GM19467 (cell line): Measurements from ENCODE around the gene GP1BA.

ENCODE experiments used
- ATAC-seq: cut with Tn5 transposase; IDR thresholded peaks from one replicate; pipeline ENCODE4 v1.9.1; 2021; ENCODE audit warnings: mild to moderate bottlenecking, moderate library complexity; ENCODE audit not compliant: unreplicated experiment

The GP1BA gene

DNA sequence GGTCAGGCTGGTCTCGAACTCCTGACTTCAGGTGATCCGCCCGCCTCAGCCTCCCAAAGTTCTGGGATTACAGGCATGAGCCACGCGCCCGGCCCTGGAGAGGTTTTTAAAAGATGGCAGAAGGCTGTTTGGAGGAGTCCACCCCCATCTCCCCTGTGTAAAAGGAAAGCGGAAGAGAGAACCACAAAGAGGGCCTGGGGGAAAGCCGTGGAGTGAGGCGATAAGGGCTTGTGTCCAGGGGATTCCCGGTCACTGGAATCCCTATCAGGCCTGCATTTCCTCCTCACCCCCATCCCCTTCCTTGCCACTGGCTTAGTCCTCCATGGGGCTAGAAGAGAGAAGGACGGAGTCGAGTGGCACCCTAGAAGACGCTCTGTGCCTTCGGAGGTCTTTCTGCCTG lies at the start of gene GP1BA:
GP1BA (plus strand) TSS at position 315 of the 400 bp plus-strand sequence. CDS start 328 bp downstream, outside the sequence.
- ATAC-seq: no peak

DNA sequence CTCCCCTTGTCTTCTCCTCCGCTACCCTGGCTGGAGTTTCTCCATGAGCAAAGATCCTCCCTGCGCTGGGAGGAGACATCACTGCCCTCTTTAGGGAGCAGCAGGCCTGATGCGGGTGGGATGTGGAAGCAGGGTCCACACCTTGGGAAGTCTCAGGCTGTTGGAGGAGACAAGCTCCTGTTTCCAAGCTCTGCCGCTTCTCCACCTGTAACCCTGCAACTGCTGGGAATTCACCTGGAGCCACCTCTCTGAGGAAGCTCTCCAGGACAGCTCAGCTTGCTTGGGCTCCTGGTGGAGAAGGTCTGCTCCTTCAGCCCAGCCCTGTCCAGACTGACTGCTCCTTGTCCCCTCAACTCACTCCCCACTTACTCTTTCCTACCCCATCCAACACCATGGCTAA lies 47.6 kb upstream of the GP1BA start:
- ATAC-seq: no peak

DNA sequence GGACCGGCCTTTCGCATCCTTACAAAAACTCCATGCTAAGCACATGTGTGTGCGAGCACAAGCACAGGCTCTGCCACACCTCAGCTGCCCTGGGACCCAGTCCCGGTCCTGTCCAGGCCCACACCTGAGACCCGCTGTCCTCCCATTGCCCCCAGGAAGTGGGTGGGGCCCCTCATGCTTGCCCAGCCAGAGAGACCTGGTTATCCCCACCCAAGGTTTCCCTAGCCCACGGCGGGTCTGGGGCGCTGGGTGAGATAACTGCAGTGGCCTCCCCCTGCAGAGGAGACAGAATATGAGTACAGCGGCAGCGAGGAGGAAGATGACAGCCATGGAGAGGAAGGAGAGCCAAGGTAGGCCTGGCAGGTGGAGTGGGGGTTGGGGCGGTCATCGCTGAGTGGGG lies 45.2 kb upstream of the GP1BA start:
- ATAC-seq: no peak

DNA sequence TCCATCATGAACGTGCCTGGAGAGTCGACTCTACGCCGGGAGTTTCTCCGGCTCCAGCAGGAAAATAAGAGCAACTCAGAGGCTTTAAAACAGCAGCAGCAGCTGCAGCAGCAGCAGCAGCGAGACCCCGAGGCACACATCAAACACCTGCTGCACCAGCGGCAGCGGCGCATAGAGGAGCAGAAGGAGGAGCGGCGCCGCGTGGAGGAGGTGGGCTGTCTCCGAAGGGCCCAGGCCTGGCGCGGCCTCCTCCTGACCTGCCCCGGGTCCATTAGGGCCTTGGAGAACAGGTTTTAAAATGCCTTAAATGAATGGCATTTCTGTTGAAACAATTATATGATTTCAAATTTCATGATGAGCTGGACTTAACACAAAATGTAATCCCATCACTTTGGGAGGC lies 44.5 kb upstream of the GP1BA start:
- ATAC-seq: no peak

DNA sequence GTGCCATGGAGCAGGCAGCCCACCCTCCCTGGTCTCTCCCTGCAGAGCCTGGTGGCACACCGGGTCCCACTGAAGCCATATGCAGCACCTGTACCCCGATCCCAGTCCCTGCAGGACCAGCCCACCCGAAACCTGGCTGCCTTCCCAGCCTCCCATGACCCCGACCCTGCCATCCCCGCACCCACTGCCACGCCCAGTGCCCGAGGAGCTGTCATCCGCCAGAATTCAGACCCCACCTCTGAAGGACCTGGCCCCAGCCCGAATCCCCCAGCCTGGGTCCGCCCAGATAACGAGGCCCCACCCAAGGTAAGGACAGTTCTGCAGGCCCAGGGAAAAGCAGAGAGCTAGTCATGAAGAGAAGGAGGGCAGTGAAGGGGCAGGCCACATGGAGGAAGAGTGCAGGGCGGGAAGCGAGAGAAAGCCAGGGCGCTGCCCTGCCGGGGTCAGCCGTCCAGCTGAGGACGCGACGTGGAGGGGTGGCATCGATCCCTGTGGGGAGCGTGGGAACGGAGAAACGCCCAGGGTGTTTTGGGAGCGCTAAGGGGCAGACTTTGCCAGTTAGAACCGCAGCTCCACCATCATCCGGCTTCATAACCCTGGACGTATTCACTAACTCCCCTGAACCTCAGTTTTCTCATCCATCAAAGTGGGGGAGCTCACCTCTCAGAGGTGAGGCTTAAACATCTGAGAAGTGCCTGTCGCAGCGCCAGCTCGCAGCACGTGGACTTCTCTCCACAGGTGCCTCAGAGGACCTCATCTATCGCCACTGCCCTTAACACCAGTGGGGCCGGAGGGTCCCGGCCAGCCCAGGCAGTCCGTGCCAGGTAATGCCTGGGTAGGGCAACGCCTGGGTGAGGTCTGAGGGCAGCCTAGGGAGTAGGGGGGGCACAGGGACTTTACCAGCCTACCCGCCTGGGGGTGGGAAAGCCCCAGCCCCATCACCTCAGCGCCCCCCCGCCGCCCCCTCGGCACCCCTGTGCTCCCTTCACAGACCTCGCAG lies 40.4 kb upstream of the GP1BA start:
- ATAC-seq: no peak

DNA sequence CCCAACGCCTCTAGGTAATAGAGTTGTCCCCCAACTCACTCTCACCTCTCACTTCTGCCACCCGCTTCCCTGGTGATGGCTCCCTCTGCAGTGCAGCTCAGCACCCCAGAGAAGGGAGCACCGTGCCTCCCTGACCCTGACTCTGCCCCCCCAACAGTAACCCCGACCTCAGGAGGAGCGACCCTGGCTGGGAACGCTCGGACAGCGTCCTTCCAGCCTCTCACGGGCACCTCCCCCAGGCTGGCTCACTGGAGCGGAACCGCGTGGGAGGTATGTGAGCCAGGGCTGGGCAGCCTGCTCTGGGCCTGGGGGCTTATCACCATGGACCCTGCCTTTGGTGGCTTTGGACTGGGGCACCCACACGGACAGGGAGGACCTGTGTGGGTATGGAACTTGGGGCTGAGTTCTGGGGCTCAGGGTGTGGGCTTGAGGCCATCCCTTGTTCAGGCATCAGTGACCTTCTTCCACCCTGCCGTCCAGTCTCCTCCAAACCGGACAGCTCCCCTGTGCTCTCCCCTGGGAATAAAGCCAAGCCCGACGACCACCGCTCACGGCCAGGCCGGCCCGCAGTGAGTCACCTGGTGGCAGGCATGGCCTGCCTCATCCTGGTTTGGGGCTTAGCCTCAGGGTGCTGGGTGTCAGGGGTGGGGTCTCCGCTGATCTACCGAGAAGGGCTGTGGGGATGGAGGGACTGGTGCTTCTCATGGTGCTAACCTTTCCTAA lies 39.4 kb upstream of the GP1BA start:
- no peak for ATAC-seq

DNA sequence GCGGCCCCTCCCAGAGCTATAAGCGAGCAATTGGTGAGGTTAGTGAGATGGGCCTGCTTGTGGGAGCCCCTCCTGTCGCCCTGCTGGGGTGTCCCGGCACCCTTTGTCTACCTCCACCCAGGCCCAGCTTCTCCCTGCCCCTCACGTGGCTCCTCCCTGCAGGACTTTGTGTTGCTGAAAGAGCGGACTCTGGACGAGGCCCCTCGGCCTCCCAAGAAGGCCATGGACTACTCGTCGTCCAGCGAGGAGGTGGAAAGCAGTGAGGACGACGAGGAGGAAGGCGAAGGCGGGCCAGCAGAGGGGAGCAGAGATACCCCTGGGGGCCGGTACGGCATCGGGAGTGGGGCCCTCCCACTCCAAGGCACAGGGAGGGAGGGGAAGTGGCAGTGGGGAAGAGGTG lies 38.8 kb upstream of the GP1BA start:
- no peak for ATAC-seq

DNA sequence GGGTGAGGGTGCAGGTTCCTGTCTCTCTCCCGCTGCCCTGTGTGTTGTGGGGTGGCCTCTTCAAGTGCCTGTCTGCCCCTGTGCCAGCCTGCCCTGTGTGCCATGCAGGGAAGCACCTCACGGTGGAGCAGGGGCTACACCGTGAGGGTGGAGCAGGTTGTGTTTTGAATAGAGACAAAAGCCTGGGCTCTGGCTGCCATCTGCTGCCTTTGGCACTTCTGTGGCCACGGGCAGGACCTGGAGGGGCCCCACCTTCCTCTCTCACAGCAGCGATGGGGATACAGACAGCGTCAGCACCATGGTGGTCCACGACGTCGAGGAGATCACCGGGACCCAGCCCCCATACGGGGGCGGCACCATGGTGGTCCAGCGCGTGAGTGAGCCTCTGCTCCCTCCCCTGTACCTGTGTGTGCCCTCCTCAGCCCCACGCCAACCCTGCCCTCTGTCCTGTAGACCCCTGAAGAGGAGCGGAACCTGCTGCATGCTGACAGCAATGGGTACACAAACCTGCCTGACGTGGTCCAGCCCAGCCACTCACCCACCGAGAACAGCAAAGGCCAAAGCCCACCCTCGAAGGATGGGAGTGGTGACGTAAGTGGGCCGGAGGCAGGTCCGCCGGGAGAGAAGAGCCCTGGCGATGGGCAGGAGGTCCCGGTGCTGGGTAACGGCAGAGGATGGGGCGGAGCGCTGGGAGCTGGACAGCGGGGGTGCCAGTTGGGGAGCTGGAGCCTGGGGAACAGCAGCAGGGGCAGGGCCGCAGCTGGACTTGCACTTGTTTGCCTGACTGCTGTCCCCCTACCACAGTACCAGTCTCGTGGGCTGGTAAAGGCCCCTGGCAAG lies 38.1 kb upstream of the GP1BA start:
- no peak for ATAC-seq

DNA sequence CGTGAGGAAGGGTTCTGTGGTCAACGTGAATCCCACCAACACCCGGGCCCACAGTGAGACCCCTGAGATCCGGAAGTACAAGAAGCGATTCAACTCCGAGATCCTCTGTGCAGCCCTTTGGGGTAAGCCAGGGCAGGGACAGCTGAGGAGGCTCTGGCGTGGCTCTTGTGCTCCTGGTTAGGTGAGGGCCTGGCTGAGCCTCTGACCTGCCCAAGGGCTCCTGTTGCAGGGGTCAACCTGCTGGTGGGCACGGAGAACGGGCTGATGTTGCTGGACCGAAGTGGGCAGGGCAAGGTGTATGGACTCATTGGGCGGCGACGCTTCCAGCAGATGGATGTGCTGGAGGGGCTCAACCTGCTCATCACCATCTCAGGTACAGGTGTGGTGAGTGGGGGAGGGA lies 37.0 kb upstream of the GP1BA start:
- no peak for ATAC-seq

DNA sequence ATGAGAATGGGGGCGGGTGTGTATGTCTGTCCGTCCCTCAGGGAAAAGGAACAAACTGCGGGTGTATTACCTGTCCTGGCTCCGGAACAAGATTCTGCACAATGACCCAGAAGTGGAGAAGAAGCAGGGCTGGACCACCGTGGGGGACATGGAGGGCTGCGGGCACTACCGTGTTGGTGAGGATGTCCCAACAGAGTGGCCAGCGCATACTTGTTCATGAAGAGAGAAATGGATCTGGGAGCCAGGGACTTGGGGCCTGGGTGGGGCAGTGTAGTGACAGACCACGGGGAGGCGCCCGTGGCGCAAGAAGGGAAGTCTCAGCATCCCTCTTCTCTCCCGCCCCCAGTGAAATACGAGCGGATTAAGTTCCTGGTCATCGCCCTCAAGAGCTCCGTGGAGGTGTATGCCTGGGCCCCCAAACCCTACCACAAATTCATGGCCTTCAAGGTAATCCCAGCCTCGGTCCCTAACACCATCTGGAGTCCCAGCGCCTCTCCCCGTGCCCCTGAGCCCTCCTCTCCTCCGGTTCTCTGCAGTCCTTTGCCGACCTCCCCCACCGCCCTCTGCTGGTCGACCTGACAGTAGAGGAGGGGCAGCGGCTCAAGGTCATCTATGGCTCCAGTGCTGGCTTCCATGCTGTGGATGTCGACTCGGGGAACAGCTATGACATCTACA lies 36.3 kb upstream of the GP1BA start:
- no peak for ATAC-seq

DNA sequence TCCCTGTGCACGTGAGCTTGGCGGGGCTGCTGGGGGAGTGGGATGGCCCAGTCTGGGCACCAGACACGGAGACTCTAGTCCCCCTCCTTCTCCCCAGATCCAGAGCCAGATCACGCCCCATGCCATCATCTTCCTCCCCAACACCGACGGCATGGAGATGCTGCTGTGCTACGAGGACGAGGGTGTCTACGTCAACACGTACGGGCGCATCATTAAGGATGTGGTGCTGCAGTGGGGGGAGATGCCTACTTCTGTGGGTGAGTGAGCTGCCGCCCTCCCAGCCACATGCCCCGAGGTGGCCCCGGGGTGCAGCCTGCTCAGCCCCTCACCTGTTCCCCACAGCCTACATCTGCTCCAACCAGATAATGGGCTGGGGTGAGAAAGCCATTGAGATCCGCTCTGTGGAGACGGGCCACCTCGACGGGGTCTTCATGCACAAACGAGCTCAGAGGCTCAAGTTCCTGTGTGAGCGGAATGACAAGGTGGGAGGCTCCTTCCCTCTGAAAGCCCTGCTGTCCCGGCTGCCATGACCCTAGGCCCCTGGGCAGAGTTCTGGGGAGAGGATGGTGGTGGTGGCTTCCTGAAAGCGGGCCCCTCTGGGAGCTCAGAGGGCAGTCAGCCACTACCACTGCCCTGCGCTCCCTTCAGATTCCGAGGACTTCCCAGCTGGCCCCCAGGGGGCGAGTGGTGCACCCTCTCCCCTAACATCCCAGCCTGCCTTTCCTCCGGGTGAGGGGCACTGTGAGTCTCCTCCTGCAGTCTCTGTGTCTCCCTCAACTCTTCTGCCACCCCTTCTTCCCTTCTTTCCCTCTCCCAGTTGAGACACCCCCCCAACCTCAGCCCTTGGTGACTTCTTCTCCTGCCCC lies 35.5 kb upstream of the GP1BA start:
- no peak for ATAC-seq

DNA sequence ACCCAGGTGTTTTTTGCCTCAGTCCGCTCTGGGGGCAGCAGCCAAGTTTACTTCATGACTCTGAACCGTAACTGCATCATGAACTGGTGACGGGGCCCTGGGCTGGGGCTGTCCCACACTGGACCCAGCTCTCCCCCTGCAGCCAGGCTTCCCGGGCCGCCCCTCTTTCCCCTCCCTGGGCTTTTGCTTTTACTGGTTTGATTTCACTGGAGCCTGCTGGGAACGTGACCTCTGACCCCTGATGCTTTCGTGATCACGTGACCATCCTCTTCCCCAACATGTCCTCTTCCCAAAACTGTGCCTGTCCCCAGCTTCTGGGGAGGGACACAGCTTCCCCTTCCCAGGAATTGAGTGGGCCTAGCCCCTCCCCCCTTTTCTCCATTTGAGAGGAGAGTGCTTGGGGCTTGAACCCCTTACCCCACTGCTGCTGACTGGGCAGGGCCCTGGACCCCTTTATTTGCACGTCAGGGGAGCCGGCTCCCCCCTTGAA lies 34.8 kb upstream of the GP1BA start:
- ATAC-seq: no peak

DNA sequence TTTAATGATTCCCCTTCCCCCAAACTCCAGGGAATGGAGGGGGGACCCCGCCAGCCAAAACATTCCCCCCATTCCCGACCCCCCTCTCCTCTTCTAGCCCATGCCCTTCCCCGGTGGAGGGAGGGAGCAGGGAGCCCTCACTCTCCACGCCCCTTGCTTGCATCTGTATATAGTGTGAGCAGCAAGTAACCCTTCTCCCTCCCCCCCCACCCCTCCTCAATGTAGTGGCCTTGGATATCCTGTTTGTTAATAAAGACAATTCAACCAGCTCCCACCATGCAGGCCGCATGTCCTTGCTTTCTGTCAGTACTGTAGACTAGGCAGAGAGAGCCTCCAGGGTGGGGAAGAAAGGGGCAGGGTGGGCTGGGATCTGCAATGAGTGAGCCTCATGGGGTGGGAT lies 34.3 kb upstream of the GP1BA start:
- no peak for ATAC-seq

DNA sequence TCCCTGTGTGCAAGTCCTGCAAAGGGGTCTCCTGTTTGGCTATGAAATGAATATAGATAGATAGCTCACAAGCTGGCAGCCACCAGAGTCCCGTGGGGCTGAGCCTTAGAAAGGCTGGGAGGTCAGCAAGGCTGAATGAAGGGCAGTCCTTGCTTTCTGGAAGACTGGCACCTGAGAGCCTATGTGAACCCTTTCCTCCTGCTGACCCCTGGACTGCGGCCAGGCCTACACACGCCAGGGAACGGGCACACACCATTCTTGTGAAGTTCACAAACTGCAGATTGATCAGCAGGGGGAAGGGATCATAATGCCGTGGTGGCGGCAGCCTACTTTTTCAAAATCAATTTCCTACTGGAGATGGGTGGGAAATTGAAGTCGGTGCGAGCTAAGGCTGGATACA lies 33.7 kb upstream of the GP1BA start:
- no peak for ATAC-seq

DNA sequence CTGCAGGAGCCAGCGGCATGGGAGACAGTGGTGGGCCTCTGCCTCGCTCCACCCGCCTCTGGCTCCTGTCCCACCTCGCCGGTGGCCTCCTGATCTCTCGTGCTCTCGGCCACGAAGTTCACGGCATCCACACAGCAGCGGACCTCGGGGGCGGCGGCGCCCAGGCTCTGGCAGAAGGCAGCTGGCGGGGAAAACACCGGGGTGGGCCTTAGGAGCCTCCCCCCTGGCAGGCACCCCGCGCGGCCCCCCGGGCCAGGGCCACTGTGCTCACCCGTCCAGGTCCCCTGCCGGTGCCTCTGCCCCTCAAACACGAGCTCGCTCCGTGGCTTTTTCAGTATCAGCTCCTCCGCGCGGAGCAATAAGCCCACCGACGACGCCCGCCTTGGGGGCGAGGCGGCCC lies 33.1 kb upstream of the GP1BA start:
- ATAC-seq: no peak

DNA sequence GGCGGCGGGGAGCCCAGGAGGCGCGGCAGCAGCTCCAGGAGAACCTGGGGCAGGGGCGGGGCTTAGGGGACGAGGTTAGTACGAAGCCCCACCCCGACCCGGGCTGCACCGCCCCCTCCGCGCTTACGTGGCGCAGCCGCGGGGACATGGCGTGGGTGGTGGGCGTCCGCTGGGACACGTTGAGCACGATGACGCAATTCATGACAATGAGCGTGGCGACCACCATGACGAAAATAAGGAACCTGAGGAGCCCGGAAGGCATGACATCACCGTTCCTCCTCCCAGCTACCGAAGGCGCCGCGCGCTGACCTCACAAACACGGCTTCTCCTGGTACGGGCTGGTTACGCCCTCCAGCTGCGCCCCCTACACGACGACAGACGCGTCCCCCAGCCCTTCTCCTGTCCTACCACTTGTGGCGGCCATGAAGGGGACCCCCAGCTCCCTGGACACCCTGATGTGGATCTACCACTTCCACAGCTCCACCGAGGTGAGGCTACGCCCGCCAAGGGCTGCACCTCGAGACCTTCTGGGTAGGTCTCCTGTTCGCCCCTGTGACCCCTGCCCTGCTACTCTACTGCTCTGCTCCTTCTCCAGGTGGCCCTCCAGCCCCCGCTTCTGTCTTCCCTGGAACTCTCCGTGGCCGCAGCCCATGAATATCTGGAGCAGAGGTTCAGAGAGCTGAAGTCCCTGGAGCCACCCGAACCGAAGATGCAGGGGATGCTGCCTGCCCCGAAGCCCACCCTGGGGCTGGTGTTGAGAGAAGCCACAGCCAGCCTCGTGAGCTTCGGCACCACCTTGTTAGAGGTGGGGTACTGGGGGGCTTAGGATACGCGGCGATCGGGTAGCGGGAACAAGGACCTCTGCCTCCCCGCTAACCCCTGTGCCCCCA lies 32.5 kb upstream of the GP1BA start, which contains the start of gene C17orf107:
C17orf107 (plus strand) TSS at position 196 of the 890 bp plus-strand sequence; CDS start at position 423, 227 bp downstream.
- ATAC-seq: no peak

DNA sequence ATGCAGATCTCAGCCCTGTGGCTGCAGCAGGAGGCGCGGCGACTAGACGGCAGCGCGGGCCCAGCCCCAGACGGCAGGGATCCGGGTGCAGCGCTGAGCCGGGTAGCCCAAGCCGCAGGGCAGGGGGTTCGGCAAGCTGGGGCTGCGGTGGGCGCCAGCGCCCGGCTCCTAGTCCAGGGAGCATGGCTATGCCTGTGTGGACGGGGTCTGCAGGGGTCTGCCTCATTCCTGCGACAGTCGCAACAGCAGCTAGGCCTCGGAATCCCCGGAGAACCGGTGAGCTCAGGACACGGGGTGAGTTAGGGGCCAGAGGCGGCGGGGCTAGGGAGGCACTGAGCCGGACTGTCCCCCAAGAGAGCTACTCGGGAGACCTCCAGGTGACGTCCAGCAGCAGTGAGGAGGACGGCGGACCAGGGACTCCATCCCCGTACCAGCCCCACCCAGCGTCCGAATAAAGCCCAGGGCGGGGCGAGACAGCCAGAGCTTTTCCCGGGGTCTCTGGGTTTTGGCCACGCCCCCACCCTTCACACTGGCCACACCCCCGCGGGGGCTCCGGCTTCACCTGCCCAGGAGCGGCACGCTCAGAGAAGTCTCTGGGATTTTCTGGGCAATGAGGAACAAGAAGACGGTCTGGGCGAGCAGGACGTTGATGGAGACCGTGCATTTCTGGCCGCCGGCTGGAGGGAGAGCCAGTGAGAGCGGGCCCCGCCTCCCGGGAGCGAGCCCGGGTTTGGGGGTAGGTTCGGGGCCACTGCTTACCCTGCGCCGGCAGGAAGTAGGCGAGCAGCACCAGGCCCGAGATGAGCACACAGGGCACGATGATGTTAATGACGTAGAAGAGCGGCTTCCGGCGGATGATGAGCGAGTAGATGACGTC lies 31.6 kb upstream of the GP1BA start:
- no peak for ATAC-seq
